ENCODE measurements around the gene TTC27. TPM values are rescaled to one million over a fixed set of nuclear protein-coding genes. Genes with fewer than 3 reads are reported as not detected.

Gene TTC27
- total RNA-seq, 2 experiments from 2014 or later, result 30.1 to 33.8 TPM

GRCh38 chr2:32683520-32684086 is 55.8 kb downstream of the TTC27 start:
- no peak for TF ChIP-seq CTCF (IDR thresholded peaks at IDR 0.05)
- H3K4me3 Mint-ChIP-seq, result no peak overlapping the region
- DNase-seq (no peak), ATAC-seq (no peak)
- H3K36me3 Mint-ChIP-seq (ENCODE audit: low read depth), result peaks cover 31% of the 10 kb centered on the region
- H3K27me3 Mint-ChIP-seq, result no peaks in the 10 kb centered on the region
- ChIA-PET CTCF (no interaction called here), POLR2A (no interaction called here)
- H3K9me3 Mint-ChIP-seq, result no peaks in the 10 kb centered on the region
- H3K27ac Mint-ChIP-seq, result no peak overlapping the region
- intact Hi-C loops (cut with micrococcal nuclease), result no loop called here
- peaks cover 7% of the 10 kb centered on the region for H3K4me1 Mint-ChIP-seq (ENCODE audit: low read depth)

GRCh38 chr2:32688541-32688940 is 60.7 kb downstream of the TTC27 start:
- CTCF ChIA-PET, result interaction anchor here (0.8 kb wide), 1 partner anchor 17 kb away, joined by 4 read pairs; no protein-coding TSS in a partner anchor
- Mint-ChIP-seq H3K4me3 (no peak overlapping the region), H3K27me3 (no peaks in the 10 kb centered on the region), H3K27ac (peak overlapping the region; percentile 11), H3K4me1 (ENCODE audit: low read depth) (peaks cover 12% of the 10 kb centered on the region), H3K9me3 (no peaks in the 10 kb centered on the region), H3K36me3 (ENCODE audit: low read depth) (peaks cover 17% of the 10 kb centered on the region)
- intact Hi-C loops (cut with micrococcal nuclease), result no loop called here
- no peak for TF ChIP-seq CTCF (IDR thresholded peaks at IDR 0.05)
- ATAC-seq (peak; percentile 83), DNase-seq (no peak)
- POLR2A ChIA-PET, result no interaction called here

- no peak for TF ChIP-seq CTCF (IDR thresholded peaks at IDR 0.05)
- CTCF ChIA-PET, result no interaction called here
- ATAC-seq (no peak), DNase-seq (no peak)
- POLR2A ChIA-PET, result no interaction called here
- Mint-ChIP-seq H3K4me3 (no peak overlapping the region), H3K9me3 (no peaks in the 10 kb centered on the region), H3K4me1 (ENCODE audit: low read depth) (peaks cover 12% of the 10 kb centered on the region), H3K27me3 (no peaks in the 10 kb centered on the region), H3K36me3 (ENCODE audit: low read depth) (peaks cover 8% of the 10 kb centered on the region), H3K27ac (no peak overlapping the region)
- intact Hi-C loops (cut with micrococcal nuclease), result no loop called here
These were observed 63.8 kb downstream of the TTC27 start for GRCh38 chr2:32691678-32692077.

GRCh38 chr2:32696439-32696838 is 68.6 kb downstream of the TTC27 start:
- intact Hi-C loops (cut with micrococcal nuclease), result no loop called here

GRCh38 chr2:32697156-32697555 is 69.3 kb downstream of the TTC27 start:
- ChIA-PET POLR2A (no interaction called here), CTCF (no interaction called here)
- Mint-ChIP-seq H3K27me3 (no peaks in the 10 kb centered on the region), H3K27ac (peak overlapping the region; percentile 34), H3K4me3 (no peak overlapping the region), H3K36me3 (ENCODE audit: low read depth) (peaks cover 4% of the 10 kb centered on the region), H3K4me1 (ENCODE audit: low read depth) (peaks cover 2% of the 10 kb centered on the region), H3K9me3 (no peaks in the 10 kb centered on the region)
- TF ChIP-seq CTCF (IDR thresholded peaks at IDR 0.05), result no peak
- DNase-seq (no peak), ATAC-seq (no peak)
- intact Hi-C loops (cut with micrococcal nuclease), result no loop called here

More at GRCh38 chr2:32696439-32696838, 68.6 kb downstream of the TTC27 start:
- H3K9me3 Mint-ChIP-seq, result no peaks in the 10 kb centered on the region
- DNase-seq (no peak), ATAC-seq (no peak)
- H3K4me3 Mint-ChIP-seq, result no peak overlapping the region
- ChIA-PET POLR2A (no interaction called here), CTCF (no interaction called here)
- H3K27ac Mint-ChIP-seq, result no peak overlapping the region
- peaks cover 6% of the 10 kb centered on the region for H3K36me3 Mint-ChIP-seq (ENCODE audit: low read depth)
- H3K4me1 Mint-ChIP-seq (ENCODE audit: low read depth), result peaks cover 2% of the 10 kb centered on the region
- no peaks in the 10 kb centered on the region for H3K27me3 Mint-ChIP-seq
- no peak for TF ChIP-seq CTCF (IDR thresholded peaks at IDR 0.05)
